Astrocyte of the spinal cord (primary cell): ENCODE results near the gene AAMP.

Experiments
- DNase-seq: peaks from one replicate; pipeline ENCODE4 v3.0.0; 2011; ENCODE audit warnings: low read depth, low spot score
- H3K4me3 ChIP-seq: 2 replicates; pipeline ENCODE4 v1.5.1; 2011; ENCODE audit warnings: low read depth, mild to moderate bottlenecking, low read length, moderate library complexity
- in situ Hi-C: cut with HindIII; loops from 2 replicates; pipeline ENCODE4 v1.10.0; 2017; ENCODE audit warnings: low sequenced_read_pairs
- TF ChIP-seq, protein P1 (sequence below): IDR thresholded peaks from 2 replicates; pipeline ENCODE4 v1.5.1; 2012; ENCODE audit warnings: low read depth, mild to moderate bottlenecking, low read length, inconsistent platforms

AAMP gene

DNA sequence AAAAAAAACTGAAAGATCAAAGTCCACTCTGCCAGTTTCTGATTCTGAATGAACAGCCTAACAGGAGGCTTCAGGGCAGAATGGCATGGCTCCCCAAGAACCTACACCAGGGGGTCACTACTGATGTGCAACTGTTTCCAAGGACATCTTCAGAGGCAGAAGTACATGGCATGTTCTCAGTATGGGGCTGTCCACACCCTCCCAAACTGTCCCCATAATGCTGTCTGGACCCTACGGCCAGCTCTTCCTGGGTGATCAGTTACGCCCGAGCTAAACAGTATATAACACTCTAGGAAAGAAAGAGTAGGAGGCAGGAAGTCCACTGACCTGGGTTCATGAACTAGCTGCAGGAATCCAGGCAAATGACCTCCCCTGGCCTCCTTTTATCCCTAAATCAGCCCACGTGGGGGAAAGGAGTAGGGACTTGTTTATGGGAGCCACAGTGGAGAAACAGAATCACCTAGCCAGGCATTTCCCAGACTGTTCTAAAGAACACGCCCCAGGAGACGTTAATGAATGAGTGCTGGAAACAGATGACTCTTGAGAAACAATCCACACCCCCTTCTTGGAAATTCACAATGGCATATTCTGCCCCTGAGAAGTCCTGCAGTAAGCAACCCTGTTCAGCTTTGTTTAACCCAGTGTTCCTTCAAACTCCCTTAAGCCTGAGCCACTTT is 19.8 kb upstream of the AAMP start:
- in situ Hi-C loops, result no loop called here
- no peak overlapping the region for H3K4me3 ChIP-seq
- peak; percentile 30 for DNase-seq
- TF ChIP-seq, protein P1, sequence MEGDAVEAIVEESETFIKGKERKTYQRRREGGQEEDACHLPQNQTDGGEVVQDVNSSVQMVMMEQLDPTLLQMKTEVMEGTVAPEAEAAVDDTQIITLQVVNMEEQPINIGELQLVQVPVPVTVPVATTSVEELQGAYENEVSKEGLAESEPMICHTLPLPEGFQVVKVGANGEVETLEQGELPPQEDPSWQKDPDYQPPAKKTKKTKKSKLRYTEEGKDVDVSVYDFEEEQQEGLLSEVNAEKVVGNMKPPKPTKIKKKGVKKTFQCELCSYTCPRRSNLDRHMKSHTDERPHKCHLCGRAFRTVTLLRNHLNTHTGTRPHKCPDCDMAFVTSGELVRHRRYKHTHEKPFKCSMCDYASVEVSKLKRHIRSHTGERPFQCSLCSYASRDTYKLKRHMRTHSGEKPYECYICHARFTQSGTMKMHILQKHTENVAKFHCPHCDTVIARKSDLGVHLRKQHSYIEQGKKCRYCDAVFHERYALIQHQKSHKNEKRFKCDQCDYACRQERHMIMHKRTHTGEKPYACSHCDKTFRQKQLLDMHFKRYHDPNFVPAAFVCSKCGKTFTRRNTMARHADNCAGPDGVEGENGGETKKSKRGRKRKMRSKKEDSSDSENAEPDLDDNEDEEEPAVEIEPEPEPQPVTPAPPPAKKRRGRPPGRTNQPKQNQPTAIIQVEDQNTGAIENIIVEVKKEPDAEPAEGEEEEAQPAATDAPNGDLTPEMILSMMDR, result no peak

DNA sequence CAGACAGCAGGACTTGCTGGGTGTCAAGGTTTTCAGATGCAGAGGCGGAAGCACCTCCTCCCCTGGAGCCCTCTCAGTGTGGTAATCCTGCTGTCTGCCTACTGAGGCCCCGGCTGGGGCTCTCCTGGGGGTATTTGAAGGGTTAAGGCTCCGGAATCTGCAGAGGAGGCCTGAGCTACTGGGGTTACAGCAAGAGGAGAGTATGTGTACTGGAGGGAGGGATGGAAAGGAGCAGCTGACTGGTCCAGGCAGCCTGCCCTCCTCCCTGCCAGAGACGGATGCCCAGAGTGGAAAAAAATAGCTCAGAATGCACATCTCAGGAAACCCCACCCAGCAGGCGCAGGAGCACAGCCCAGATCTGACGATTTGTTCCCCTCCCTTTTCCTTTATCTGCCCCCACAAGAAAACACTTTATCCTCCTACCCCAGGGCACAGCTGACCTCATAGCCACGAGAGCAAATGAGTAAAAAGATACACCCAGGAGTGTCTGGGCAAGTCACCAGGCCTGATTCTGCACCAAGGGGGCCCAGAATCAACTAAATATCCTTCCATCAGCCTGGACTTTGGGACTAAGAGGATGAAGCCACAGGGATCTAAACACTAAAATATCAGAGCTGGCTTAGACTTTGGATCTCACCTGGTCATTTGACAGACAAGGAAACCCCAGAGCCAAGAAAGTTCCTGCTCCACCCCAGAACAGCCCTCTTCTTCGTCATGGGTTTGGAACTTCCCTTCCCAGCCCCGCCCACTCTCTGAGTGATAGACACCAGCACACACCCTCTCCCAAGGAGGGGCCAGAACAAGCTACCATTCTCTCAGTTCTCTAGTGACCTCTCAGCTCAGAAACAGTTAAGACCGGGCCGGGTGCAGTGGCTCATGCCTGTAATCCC is 16.9 kb upstream of the AAMP start:
- DNase-seq, result peak; percentile 95
- in situ Hi-C loops, result no loop called here
- TF ChIP-seq, protein P1, result no peak
- peak overlapping the region; percentile 46 for H3K4me3 ChIP-seq

DNA sequence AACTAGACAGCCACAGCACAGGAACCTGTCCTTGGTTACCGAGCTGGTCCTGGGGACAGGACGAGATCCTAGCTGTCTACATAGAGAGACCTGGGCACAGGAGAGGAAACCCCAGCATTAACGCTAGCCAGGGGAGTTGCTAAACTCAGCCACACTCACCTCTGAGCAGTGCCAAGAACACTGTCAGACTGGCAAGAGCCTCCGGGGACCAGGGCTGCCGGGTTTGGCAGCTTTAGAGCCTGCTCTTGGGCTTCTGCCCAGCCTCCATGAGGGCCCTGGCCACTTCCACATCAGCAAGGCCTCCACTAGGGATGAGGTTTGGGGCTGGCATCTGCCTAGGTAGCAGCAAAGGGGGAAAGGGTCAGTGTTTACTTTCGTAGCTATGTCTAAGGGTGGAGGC is 15.7 kb upstream of the AAMP start:
- peak; percentile 43 for DNase-seq
- in situ Hi-C loops, result no loop called here
- TF ChIP-seq, protein P1, result no peak
- no peak overlapping the region for H3K4me3 ChIP-seq

DNA sequence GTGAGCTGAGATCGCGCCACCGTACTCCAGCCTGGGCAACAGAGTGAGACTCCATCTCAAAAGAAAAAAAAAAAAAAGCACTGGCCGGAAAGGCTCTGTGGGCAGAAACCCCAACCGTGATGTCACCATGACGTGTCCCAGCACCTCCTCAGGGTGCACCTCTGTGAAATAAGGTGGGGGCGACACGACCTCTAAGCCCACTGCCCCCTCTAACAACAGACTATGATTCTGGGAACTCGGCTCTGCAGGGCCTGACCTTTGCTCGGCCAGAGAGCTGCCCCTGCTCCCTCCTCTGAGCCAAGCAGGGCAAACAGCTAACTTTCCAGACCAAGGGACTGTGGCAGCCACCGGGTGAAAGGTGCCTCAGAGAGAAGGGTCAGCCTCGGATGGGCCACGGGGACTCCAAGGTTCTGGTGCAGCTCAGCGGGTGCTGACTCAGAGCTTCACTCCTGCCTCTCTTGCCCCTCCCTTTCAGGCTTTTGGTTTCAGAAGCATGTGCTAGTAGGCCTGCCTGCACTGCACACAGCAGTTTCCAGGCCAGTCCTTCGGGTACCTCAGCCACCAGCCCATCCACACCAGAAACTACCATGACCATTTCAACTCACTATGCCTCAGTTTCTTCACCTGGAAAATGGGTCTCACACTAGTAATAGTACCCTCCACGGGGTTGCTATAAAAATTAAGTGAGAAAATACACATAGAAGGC is 14.3 kb upstream of the AAMP start:
- peak; percentile 71 for DNase-seq
- TF ChIP-seq, protein P1, result no peak
- in situ Hi-C loops, result no loop called here
- no peak overlapping the region for H3K4me3 ChIP-seq

DNA sequence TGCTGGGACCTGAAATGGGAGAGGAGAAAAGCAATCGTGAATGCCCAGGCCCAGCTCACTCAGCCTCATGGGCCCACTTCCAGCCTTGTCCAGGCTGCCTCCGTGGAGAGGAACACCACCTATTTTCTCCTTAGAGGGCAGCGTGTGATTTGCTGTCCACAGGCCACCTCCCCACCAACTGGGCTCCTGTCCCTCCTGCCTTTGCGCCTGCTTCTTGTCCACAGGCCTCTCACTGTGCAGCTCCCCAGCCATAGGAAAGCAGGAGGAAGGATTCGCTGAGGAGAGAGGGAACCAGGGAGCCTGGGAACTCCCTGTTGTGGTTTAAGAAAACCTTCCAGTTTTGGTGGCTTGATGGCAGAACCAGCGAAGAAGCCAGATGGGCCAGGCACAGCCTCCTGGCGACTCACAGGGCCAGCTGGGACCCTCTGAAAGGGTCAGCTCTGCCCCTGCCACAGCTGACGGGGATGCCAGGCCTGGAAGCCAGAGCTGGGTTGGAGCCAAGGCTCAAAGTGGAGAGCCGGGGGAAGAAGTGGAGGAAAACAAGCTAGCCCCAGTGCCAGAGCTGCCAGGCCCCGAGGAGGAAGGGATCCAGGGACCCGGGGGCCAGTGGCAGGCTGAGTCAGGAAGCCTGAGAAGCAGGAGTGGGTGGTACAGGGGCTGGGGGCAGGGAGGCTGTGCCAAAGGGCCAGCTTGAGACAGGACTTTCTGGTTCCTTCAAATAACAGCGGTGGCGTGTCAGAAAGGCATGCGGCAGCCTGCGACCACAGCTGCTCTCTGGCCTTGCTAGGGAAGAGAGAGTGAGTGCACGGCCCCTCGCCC is 12.4 kb upstream of the AAMP start:
- TF ChIP-seq, protein P1, result no peak
- peak; percentile 27 for DNase-seq
- in situ Hi-C loops, result no loop called here
- no peak overlapping the region for H3K4me3 ChIP-seq

DNA sequence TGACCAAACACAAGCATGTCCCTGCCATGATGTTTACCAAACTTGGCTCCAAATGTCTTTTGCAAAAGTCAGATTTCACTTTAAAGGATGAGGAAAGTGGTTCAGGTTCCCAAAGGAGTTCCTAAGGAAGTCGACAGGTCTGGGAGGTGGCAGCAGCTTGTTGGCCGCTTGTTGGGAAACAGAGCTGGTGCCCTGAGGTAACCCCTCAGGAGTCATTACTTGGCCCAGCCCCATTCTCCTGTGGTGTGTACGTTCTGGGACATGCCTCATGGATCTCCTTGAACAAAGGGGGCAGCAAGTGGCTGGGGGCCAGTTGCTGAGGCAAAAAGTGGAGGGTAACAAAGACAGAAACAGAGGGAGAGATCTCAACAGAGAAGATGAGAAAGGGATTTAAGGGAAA is 11.5 kb upstream of the AAMP start:
- H3K4me3 ChIP-seq, result no peak overlapping the region
- in situ Hi-C loops, result no loop called here
- DNase-seq, result peak; percentile 20
- TF ChIP-seq, protein P1, result no peak
